Effector CD8-positive, alpha-beta T cell (primary cell): ENCODE data around the gene RAP1GAP.

Experiments used
- DNase-seq: peaks from one replicate; lab custom pipeline; 2025; lab: John Stamatoyannopoulos, UW

Gene RAP1GAP

DNA sequence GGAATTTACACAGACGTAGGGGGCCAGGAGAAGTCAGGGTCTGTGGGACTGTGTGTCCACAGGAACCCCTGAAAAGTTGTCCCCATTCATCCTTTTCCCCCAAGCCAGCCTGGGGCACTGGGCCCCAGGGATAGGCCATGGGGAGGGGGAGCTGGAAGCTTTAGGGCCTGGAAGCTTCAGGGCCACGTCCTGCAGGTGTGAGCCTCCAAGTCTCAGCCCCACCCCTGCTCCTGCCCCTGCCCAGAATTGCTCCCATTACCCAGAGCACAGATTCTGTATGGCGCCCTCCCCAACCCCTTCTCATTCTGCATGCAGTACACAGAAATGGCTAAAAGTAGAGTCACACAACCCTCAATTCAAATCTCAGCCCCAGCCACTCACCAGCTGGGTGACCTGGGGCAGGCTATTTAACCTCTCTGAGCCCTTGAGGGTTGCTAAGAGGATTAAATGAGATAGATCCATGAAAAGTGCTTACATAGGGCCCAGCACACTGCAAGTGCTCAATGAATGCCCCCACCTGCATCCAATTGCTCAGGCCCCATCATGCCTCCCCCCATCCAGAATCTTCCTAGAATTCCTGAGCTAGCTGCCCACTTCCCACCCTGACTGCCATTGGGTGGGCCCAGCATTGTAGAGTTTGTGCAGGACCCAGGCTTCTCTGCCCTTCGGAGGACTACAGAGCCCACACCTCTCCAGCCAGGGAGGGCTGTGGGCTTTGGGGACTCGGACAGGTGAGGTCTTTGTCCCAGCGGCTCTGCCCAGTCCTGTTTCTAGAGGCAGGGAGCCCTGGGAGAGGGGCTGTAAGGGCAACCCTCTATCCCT lies 6.5 kb downstream of the RAP1GAP start:
- no peak for DNase-seq

DNA sequence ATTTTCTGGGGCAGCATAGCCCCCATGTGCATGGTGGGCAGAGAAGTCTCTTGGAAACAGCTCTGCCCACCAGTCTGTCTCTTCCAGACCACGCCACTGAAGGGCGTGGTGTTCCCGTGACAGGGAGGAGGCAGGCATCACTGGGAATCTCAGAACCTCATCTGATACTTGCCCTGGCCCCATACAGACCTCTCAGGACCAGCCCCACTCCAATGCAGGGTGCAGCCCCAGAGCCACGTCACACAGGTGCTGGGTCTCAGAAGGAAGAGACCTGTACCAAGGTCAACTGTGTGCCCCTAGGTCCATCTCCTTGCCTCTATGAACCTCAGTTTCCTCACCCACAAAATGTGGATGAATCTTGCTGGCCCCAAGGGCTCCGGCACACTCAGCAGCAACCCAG lies 7.3 kb downstream of the RAP1GAP start:
- no peak for DNase-seq

DNA sequence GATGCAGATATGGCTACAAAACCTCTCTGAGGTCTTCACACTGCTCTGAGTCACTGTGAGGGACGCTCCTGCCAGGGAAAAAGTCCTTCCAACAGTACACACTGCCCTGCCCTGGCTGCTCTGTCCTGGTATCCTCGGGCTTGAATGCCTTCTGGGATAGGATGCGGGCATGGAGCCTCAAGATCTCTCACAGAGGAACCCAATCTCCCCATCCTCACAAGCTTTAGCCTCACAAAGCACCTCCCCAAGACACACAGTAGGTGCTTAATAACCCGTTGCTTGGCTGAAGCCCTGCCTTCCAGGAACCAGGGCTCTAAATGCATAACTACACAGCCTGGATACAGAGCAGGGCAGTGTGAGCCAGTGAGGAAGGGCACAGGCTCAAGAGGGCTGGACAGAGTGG lies 9.2 kb downstream of the RAP1GAP start:
- DNase-seq: no peak

DNA sequence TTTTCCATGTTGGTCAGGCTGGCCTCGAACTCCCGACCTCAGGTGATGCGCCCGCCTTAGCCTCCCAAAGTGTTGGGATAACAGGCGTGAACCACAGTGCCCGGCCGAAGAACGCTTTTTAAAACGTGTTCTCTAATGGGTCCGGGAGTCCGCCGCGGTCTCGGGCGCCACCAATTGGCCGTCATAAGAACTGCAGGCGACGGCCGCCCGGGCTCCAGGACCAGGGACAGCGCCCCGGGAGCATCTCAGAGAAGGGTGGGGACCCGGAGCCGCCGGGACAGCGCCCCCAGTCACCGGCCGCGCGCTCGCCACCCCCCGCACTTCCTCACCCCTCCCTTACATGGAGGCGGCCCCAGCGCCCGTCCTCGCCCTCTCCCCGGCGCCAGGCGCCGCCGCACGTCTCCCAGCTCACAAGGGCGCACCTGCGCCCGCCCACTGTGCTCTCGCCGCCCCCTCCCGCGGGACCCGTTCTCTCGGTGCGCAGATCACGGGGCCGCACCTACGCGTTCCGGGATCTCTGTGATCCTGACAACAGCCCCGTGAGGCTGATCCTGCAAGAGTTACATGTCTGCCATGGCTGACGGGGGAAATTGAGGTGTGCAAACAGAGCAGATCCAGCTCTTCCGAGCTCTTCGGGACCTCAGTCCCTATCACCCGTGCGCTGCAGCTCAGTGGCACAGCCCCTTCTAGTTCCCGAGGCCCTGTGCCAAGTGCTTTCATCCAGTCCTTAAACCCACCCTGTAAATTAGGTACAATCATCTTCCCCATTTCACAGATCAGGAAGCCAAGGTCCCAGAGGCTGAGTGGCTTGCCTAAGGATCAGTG lies 9.8 kb downstream of the RAP1GAP start:
- DNase-seq: peak; percentile 69

DNA sequence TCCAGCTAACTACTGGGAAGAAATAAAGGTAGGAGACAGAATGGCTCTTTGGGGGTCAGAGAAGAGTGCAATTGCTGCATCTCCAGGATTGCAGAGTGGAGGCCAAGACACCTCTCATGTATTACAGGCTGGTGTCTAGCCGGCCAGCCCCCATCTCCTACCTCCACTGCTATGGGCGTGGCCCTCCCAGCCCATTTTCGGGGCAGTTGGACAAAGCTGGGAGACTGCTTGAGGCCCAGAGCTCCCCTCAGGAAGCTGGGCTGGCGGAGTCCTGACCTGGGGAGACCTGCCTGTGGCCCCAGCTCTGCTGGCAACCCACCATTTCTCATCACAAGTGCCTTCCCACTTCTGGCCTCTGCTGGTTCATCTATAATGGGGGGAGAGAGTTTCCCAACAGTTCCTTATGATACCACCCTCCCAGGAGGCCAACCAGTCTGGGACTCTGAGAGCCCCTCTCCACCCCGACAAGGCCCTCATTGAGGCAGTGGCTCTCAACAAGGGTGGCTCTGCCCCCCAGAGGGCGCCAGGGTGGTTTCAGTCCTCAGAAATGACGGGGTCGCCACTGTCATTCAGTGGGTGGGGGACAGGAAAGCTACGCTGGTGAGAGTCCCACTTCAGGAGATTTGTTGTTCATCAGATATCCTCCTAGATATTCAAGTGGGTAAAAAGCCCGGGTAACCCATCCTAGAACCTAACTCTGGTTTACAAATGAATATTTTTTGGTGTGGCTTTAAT lies 11.5 kb downstream of the RAP1GAP start:
- DNase-seq: no peak

DNA sequence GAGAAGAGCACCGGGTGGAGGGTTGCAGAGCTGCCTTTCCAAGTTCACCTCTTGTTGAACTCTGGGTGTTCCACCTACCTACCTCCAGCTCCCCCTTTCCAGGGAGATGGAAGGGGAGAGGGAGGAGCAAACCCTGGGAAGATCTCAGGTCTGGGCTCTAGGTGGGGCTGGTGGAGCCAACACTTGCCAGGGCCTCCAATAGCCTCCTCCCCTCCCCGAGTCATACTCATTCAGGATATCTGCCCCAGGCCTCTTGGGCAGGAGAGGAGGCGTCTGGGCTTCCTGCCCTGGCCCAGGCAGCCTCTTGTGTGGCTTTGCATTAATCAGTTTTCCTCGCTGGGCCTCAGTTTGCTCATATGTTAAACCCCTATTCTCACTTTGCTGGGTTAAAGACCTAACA lies 13.4 kb downstream of the RAP1GAP start:
- DNase-seq: no peak

DNA sequence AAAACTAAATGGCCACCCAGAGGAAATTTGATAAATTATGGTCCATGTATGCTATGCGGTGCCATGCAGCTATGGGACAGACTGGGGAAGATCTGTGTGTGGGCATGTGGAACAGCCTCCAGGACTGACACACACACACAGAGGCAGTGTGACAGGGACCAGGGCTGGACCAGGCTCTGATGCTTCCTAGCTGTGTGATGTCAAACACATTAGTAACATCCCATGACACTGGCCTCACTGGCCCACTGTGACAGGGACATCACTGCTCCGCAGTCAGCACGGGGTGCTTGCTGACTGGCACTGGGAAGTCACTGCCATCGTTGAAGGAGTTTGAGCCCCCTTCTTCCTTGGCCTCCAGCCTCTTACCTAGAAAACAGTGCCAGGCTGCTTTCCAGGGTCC lies 13.9 kb downstream of the RAP1GAP start:
- no peak for DNase-seq

DNA sequence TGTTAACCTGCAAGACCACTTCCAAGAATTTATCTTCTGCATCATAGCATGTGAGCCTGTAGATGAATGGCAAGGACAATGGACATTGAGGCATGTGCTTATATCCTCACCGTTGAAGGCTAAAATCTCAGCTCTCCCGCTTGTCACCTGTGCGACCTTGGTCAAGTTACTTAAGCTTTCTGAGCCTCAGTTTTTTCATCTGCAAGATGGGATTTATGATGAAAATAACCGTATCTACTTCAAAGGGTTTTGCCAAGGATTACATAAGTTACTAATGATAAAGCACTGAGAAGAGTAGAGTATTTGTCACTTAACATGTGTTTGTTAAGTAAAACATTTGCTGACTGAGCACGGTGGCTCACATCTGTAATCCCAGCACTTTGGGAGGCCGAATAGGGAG lies 14.9 kb downstream of the RAP1GAP start:
- DNase-seq: no peak

DNA sequence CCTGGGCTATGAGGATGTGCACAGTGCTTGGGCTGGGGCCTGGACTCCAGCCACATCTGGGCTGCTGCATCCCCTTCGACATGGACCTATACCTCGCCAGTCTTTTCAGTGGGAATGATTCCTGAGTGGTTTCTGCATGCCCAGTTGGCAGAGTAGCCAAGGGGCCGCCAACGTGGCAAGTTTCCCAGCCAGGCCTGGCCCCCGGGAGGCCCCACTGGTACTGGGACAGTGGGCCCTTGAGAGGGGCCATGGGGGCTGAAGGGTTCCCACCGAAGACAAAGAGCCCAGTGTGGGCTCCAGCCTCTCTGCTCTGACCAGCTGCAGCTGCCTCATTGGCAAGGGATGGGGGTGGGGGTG lies 15.4 kb downstream of the RAP1GAP start:
- DNase-seq: no peak

DNA sequence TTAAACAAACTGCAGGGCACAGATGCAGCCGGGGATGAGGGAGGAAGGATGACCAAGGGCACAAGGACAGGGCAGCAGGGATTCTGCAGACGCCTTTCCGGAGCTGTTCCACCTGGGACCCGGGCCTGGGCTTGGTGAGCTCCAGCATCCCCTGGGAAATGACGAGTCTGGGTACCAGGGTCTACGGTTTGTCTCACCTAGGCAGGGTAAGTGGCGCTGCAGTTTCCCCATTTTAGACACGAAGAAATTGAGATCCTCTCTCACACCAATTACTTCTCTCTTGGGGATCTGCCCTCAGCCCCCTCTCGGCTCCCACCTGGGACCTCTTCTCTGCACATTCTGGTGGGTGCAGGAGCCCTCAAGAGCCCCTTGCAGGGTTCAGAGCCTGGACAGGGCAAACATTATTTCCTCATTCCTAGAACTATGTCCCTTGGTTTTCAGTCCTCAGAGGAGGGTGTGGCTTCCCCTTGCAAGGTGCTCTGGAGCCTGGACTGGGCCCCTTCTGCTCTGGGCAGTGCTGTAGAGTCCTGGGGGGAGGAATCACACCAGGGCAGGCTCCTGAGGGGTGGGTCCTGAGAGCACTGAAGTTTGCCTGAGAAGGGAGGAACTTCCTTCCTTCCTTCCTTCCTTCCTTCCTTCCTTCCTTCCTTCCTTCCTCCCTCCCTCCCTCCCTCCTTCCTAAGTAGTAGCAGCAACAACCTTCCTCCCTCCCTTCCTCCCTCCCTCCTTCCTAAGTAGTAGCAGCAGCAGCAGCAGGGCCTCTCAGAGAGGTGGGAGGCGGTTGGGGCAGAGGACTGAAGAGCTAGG lies 16.0 kb downstream of the RAP1GAP start:
- no peak for DNase-seq

DNA sequence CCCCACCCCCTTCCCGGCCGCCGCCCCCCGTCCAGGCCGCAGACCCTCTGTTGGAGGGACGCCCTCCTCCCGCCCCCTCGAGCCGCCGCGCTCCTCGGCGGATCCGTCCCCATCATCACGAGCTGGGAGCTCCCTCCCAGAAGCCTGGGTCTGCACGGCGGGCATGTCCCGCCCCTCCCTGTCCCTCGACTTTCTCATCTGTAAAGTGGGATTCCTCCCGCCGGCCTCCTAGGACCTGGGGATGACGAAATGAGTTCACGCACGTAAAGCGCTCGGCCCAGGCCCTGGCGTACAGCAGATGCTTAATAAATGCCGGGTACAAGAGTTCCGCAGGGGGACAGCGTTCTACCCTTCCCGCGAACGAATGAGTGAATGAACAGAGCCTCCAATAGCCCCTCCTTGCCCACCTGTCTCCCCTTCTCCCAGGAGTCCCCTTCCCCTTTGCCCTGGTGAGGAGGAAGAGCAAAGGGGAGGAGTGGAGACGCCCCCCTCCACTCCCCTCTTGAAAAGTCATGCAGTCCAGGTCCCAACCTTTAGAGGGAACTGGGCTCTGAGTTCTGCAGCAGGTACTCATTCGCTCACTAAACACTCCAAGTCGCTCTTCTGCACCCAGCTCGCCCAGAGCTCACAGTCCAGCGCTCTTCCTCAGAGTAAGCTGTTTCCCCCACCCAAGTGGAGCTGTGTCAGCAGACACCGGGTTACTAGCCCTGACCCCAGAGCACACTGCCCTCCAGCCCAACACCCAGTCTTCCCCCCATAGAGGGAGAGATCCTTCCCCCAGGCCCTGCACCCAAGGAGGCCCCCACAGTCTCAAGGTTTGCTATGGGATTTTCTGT lies 16.8 kb downstream of the RAP1GAP start:
- no peak for DNase-seq

DNA sequence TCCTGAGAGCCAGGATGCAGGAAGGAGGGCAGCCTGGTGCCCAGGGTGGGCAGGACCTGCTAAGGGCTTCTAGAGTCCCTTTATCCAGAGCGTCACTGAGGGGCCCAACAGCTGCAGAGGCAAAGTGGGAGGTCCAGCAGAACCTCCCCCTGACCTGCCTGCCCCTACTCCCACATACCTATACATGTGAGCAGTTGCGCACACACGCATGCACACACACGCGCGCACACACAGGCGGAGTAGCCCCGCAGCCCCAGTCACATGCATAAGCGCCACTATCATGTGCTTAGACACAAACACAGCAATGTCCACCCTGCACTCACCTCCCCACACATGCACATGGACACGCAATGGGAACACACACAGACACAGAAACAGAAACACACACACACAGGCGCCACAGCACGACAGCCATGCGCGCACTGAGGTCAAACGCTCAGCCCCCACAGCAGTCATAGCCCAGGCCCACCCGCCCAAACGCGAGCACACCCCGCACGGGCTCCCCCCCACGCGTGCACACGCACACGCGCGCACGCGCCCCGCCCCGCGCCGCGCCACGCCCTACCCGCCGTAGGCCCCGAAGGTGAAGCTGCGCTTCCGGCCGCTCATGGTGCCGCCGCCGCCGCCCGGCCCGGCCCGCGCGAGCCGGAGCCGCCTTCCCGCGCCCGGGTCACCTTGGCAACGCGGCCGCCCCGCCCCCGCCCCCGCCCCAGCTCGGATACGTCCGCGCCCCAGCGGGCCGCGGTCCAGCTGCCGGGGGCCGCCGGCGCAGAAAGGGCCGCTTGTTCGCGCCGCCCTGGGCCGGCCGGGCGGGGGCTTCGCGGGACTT lies 17.7 kb downstream of the RAP1GAP start:
- DNase-seq: peak; percentile 18

DNA sequence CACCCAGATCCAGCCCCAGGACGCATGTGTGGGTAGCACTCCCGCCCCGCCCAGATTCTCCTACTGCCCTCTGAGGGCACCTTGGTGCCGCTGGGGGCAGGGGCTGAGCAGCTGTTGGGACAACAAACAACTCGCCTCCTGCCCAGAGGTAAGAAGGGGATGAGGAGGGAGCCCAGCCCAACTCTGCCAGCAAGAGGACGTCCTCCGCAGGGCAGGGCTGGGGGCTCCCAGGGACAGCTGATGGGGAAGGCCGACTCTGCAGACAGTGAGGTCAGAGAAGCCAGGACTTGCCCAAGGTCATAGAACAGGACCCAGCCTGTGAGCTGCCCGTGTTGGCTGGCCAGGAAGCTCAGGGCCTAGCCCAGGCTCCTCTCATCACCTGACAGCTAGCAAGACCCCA lies 18.8 kb downstream of the RAP1GAP start:
- no peak for DNase-seq

DNA sequence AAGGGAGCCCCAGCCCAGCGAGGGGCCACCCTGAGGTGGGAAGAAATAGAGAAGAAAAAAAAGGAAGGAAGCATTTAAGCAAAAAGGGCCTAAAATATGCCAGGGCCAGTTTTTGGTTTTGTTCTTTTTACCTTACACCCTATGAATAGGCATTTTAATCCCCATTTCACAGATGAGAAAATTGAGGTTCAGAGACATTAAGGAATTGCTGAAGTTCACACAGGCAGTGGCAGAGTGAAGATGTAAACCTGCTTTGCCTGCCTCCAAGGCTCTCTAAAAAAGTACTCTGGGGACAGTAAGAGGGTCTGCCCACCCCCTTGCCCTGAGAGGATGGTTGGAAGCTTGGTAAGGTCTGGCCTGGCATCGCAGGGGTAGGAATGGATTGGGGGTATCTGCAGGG lies 19.8 kb downstream of the RAP1GAP start:
- DNase-seq: no peak

DNA sequence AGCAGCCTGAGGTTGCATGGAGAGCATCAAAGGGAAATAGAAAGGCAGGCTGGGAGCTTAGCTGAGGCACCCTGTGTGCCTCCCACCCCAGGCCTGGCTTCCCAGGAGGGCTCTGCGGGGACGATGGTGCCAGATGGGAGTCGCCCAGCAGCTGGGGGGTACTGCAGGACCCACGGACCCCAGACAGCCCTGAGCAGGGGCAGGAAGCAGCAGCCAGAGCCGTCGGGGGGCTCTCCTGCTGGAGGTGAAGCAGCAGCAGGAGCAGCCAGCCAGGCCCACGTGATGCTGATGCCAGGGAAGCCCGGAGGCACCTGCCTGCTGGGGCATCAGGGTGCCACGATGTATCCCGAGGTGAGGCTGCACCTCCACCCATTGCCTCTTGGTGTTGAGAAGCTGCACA lies 20.4 kb downstream of the RAP1GAP start:
- DNase-seq: no peak

DNA sequence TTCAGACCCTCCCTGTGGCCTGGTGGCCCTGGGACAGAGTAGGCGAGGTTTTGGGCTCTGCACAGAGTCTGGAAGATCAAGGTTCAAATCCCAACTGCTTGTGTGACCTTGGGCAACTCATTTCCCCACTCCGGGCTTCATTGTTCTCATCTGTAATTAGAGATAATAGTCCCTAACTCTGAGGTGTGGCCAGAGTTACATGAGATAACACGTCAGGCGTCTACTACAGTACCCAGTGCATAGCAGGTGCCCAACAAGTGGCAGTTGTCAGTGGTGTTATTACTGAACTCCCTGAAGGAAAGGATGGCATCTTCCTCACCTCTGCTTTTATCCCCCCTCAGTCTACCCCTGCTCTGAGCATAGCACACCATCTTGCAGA lies 20.8 kb downstream of the RAP1GAP start:
- no peak for DNase-seq

DNA sequence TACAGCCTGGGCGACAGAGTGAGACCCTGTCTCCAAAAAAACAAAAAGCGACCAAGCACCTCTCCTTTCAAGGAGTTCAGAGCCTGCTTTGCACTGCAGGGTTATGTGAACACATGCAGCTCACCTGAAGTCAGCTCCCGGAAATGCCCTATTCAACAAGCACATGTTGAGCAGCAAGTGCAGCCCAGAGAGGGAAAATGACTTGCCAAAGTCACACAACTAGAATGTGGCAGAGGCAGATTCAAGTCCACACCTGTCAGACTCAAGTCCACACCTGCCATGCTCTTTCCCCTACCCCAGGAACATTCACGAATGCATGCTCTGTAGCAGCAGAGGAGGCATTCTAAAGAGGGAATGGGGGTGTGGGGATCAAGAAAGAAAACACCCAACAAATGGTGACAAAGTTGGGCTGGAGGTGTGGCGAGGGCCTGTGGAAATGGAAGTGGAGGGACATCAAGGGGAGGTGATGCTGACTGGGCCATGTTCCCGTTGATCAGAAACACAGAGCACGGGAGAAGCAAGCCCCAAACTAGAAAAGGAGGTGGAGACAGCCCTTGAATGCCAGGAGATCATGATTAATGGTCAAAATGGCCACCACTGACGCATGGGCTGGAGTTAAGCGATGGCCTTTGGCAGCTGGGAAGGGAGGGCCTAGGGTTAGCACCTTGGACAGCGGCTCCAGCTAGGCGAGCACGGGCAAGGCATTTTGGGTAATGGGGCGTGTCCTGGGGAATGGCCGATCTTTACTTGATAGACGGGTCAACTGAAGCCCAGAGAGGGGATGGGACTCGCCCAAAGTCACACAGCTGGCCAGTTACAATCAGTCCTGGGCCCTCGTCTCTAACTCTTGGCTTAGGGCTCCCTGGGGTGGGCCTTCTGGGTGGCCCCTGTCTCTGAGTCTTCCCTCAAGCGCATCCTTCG lies 21.5 kb downstream of the RAP1GAP start:
- DNase-seq: no peak

DNA sequence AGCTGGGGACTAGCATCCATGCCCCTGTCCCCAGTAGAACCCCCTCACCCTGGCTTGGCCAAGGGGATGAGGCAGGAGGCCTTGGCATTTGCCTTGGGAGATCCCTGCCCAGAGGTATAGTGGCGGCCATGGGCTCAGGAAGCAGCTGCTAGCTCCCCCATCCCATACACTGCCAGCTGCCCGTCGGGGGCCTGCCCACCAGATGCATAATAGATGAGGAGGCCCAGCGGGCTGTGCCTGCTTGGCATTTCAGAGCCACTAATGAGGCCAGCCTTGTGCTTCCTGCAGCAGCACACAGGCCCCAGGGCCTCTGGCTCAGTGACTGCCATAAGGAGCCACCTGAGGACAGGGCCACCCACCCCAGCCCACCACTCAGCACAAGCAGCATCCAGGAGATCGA lies 23.6 kb downstream of the RAP1GAP start:
- no peak for DNase-seq

DNA sequence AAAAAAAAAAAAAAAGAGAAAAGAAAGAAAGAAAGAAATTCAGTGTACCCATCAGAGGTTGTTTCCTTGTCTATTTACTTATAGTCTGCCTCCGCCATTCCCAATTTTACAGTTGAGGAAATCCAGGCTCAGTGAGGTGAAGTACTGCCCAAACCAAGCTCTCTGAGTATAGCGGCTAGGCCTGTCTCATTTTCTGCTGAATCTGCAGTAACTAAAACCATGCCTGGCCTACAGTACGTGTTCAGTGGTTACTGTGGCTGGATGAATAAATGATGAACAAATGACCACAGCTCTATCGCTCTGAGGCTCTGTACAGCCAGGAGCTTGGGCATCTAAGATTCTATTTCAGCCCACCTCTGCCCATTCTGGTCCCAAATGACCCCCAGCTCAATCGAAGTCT lies 24.3 kb downstream of the RAP1GAP start:
- DNase-seq: no peak
